Glomerular endothelial cell (primary cell): ENCODE measurements around the gene SNED1. TPM values are rescaled to one million over a fixed set of nuclear protein-coding genes. Genes with fewer than 3 reads are reported as not detected.

Experiments used
- DNase-seq: peaks from one replicate; pipeline ENCODE4 v3.0.0-alpha.2; 2011; ENCODE audit warnings: low read depth, low spot score; ENCODE audit errors: extremely low read depth
- total RNA-seq: library from RNA; depleted of rRNA; stranded (reverse); fragments of >200 nt; gene quantifications from 2 replicates; pipeline ENCODE4 v1.2.3, GENCODE V29; 2015

SNED1 gene
- total RNA-seq, 1 donor from 2014 or later, result 41.3 TPM

- peak; percentile 82 for DNase-seq
These were observed 6.8 kb upstream of the SNED1 start for GRCh38 chr2:240991378-240992263.

DNA sequence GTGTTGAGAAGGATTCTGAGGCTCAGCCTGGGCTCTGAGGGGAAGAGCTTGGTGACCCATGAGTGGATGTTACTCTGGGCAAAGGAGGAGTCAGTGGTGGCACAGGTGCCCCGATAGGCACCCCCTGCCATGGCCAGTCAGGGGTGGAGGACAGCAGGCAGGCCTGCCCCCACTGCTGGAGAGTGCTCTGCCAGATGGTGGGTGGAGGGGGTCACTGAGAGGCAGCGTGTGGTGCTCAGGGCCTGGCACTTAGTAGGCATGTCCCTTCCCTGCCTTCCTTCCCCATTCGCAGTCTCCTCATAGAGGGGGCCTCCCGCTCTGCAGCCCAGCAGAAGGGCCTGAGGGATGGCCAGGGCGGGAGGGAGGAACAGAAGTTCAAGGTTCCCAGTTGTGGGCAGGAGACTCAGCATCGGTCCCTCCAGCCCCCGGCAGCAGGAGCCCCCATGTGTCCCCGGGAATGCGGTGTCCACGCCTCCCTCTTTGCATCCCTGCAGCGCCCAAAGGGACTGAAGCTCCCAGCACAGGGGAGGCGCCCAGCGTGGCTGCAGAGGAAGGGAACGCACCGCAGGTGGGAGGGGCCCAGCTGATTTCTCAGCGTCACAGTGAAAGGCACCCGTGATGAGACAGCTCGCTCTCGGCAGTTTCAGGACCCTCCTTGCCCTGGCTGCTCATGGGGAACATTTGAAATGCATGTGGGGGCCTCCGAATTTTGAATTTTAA lies 5.7 kb upstream of the SNED1 start:
- no peak for DNase-seq

DNA sequence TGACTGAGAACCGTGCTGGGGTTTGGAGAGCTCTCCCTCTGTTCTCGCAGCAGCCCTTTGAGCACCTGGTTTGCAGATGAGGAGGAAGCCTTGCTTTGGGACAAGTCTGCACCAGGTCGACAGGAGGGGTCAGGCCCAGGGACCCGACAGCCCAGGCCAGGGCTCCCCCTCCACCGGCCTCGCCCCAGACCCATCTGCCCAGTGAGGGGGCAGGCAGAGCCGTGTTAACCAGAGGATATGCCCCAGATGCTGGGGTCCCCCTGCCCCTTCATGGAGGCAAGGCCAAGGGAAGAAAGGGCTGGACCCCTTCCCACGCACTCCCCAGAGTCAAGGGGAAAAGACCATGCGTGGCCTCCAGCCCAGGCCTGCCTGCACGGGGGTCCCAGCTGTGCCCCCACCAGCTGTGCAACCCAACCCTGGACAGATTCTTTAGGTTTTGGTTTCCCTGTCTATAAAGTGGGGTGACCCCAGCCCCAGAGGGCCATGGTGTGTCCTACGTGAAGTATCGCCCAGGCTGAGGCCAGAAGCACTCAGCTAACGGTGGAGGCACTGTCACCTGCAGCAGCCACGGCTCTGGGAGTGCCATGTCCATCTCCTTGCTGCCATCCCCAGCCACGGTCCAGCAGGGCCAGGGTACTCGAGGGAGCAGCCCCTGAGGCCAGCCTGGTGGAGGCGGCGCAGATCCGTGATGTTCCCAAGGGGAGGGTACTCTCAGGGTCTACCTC lies 4.8 kb upstream of the SNED1 start:
- DNase-seq, result no peak

- no peak for DNase-seq
These were observed 4.1 kb upstream of the SNED1 start for GRCh38 chr2:240994171-240994896.

DNA sequence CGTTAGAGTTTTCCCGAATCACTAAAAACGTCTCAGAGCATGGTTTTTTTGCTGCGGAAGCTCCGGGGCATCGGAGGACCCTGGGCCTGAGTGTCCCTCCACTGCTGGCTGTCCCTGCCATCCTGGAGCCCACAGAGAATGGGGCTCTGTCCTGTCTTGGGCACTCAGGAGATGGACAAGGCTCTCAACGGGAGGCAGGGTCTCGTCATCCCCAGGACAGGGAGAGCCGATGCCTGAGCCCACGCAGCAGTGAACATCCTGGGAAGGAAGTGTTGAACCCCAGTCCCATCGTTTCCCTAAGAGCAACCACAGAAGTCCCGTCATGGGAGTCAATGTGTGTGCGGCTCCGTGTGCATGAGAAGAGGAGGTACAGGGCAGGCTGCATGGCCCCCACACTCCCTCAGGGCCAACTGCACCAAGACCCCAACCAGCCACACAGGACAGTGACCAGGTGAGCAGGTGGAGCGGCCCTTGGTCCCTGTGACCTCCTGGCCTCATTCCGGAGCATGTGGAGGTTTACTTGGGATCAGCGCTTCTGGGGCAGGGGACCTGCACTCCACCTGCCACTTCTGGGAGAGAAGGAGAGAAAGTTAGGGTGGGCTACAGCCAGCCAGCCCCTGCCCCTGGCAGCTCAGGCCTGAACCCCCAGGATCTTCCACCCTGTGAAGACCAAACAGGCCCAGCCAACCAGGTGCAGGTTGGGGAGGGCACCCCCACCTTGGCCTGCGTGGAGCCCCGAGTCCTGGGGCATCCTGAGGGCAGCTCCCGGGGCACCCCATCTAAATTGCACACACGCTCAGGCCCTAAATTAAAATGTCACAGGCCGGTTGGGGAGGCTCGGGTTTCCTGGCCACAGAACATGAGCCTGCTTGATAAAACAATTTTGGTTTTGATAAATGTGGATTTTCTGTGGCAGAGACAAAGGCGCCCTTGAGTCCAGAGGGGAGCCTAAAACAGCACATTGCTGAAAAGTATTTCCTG lies 3.1 kb upstream of the SNED1 start:
- no peak for DNase-seq

DNA sequence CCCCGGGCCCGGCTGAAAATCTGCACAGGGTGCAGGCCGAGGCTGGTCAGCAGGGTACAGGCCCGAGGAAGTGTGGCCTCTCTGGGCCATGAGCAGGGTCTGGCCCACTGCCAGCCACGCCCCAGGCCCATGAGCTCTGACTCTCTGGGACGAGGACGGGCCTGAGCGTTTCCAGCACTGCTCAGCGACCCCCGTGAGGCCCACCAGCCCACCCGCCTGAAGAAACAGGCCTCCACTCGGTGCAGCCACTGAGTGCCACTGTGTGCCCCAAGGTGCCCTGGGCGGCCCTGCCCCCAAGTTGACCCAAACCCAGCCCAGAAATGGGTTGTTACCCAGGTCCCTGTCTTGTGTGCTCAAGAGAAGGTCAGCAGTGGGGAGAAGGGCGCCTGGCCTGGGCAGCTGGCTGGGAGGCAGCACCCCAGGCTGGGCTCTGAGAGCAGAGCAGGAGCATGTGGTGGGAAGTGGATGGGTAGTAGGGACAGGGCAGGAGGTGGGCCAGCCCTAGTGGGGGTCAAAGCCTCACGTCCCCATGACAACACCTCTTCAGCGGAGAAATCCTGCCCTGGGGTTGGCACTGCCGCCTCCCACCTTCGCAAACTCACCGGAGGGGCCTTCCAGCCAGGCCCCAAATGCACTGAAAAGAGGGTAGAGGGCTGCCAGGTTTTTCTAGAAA lies 2.1 kb upstream of the SNED1 start:
- no peak for DNase-seq

DNA sequence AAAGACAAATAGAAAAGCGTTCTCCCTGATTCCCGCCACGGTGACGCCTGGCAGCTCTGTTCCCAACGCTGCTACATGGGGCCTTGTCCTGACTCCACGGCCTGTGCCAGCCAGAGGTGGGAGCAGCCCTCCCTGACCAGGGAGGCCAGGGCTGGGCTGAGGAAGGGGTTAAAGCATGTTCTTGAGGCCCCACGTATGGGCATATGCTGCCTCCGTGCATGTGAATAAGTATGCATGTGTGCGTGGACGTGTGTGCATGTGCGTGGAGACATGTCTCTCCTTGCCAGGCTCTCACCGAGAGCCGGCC lies 1.6 kb upstream of the SNED1 start:
- DNase-seq, result no peak

GRCh38 chr2:240997141-240997855 lies 1.1 kb upstream of the SNED1 start:
- no peak for DNase-seq

DNA sequence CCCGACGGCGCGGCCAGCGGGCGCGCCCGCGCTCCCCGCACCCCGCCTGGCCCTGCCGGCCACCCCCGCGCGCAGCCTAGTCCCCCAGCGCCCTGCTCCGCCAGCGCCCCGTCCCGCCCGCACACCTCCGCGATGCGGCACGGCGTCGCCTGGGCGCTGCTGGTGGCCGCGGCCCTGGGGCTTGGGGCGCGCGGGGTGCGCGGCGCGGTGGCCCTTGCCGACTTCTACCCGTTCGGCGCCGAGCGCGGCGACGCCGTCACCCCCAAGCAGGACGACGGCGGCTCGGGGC lies 232 bp downstream of the SNED1 start:
- no peak for DNase-seq

DNA sequence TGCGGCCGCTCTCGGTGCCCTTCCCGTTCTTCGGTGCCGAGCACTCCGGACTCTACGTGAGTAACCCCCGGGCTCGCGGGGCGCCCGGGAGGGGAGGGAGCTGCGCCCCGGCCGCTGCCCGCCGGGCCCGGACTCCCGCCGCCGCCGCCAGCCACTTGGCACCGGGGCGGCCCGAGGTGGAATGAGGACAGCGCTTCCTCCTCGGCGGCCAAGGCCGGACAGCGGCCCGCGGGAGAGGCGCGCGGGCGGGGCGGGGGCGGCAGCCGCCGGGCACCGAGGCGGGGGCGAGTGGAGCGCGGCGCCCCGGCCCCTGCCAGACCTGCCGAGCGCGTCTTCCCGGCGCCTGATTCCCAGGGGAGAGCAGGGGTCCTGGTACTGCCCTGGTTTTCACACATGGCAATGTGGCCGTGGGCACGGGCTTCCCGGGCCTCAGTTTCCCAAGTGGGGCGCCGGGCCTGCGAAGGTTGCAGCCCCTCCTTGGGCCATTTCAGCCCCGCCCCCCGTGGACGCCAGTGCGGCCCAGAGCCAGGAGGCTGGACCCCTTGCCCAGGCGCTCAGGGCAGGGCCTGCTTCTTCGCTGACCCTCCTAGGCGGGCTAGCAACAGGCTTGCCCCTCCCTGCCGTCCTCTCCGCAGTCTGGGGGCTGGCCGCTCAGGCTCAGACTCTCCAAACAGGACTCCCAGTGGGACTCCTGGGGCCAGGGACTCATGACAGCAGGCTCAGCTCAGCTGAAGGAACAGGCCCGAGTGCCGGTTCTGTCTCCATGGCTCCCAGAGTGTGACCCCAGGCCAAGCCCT lies 775 bp downstream of the SNED1 start:
- DNase-seq, result no peak

- DNase-seq, result no peak
These were observed 1.6 kb downstream of the SNED1 start for GRCh38 chr2:240999873-241000541.

DNA sequence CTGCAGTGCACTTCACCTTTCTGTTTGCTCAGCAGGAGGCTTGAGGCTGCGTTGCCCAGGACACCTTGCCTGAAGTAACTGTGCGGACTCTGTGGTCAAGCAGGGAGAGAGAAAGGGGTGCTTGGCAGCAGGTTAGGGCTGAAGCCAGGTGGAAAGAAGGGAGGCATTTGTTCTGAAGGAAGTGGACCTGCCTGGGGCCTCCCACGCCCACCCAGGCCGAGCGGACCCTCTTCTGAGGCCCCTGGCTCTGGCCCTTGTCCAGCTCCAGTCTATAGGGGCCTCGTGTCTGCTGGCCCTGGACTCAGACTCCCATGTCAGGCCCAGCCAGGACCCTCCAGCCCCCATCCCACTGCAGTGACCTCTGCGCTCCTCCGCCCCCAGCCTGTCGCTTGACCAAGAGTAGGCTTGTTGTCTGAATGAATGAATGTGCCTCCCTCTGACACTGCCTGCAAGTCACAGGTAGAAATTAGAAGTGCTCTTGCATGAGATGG lies 2.5 kb downstream of the SNED1 start:
- no peak for DNase-seq

- DNase-seq, result no peak
These were observed 3.2 kb downstream of the SNED1 start for GRCh38 chr2:241001413-241002274.

GRCh38 chr2:241002275-241003046 lies 4.0 kb downstream of the SNED1 start:
- DNase-seq, result no peak

DNA sequence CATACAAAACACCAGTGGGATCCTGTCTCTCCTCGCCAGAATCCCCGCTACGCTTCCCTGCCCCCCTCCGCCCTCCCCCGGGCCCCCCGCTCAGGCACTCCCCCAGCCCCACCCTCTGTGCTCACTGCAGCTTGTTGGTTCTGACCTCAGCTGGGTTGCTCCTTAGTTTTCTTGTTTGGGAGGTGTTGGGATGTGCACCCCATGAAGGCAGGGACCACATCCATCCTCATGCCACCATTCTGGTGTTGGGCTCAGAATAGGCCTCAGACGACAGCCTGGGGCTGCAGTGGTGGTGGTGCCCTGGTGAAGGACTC lies 4.6 kb downstream of the SNED1 start:
- DNase-seq, result no peak

- DNase-seq, result no peak
These were observed 5.0 kb downstream of the SNED1 start for GRCh38 chr2:241003369-241003768.
